HG03175 (cell line): ENCODE data around the gene DACT3.
"Not testable (repeated sequence)": the region's sequence is repeated elsewhere in the genome, so short reads cannot be mapped to it uniquely, and the experiment has no call there.

Source experiments
- ATAC-seq: cut with Tn5 transposase; IDR thresholded peaks from one replicate; pipeline ENCODE4 v1.9.1; 2021; ENCODE audit warnings: mild to moderate bottlenecking, moderate library complexity; ENCODE audit not compliant: unreplicated experiment

DACT3 gene

GRCh38 chr19:46634656-46635218 lies 26.2 kb downstream of the DACT3 start:
- ATAC-seq: no peak

- ATAC-seq: peak; percentile 50
Observed at GRCh38 chr19:46634045-46634655, 26.8 kb downstream of the DACT3 start.

DNA sequence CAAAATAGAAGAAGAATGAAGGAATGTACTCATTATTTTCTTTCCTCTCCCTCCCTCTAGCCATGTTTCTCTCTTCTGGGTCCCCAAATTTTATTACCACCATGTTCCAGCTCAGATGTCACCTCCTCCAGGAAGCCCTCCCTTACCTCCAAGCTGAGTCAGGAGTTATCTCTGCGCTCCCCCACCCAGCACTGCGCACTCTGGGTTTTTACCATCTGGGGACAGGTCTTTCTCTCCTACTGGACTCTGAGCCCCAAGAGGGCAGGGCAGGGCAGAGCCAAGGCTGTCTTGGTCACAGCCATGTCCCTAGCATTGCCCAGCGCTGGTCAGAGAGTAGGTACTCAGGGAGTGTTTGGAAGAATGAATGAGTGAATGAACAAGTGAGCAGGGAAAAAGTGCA lies 27.9 kb downstream of the DACT3 start:
- ATAC-seq: no peak

- no peak for ATAC-seq
Observed at GRCh38 chr19:46631481-46631880, 29.5 kb downstream of the DACT3 start.

DNA sequence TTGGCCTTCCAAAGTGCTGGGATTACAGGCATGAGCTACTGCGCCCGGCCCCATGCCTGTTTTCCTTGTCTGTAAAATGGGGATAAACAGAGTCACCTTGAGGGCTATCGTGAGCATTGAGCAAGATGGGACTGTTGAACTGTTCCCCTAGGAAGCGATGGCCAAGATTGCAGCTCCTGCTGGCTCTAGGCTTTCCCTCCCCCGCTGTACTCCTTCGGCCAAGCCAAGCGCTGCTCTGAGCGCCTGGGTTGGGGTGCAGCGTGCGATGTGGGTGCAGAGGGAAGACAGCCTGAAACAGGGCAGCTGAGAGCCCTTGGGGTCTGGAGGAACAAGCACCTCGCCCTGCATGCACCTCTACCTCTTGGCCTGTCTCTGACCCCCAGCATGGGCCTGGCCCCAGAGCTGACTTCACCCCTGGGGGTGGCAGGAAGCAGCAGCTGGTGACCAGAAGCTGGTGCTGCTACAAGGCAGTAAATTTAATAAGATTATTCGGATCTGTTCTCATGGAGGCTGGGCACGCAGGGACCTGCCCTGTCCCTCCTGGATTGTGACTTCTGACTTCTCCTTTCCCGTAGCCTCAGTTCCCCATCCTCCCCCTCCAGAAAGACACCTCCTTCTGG lies 30.3 kb downstream of the DACT3 start:
- ATAC-seq: no peak

DNA sequence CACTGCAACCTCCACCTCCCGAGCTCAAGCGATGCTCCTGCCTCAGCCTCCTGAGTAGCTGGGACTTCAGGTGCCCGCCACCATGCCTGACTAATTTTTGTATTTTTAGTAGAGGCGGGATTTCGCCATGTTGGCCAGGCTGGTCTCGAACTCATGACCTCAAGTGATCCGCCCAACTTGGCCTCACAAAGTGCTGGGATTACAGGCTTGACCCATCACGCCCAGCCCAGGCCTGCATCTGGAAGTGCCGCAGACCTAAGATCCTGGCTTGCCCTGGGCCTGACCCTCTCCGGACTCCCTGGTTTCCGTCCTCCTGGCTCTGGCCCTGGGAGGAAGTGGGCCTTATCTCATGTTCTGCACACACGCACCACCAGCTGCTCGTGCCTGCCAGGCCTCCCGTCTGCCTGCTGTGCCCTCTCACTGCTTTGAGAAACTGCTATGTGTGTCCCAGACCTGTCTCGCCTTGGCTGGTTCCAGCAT lies 31.4 kb downstream of the DACT3 start:
- no peak for ATAC-seq

- not testable (repeated sequence) for ATAC-seq
Observed at GRCh38 chr19:46628970-46629369, 32.0 kb downstream of the DACT3 start.

- no peak for ATAC-seq
Observed at GRCh38 chr19:46626446-46626845, 34.5 kb downstream of the DACT3 start.

DNA sequence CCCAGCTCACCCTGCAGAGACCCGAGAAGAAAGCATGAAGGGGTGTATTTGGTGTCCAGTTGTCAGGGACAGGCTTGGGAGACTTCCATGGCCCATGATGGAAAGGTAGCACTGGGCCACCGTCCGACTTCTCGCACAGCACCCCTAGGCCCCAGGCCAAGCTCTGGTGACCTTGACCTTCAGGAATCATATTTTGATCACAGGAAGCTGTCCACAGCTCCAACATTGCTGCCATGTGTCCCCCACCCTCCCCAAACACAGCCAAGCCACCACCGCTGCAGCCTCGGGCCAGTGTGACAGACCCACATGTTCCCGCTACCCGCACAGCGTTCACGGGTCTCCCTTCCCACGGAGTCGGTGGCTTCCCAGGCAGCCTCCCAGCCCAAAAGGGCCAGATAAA lies 35.3 kb downstream of the DACT3 start:
- no peak for ATAC-seq

DNA sequence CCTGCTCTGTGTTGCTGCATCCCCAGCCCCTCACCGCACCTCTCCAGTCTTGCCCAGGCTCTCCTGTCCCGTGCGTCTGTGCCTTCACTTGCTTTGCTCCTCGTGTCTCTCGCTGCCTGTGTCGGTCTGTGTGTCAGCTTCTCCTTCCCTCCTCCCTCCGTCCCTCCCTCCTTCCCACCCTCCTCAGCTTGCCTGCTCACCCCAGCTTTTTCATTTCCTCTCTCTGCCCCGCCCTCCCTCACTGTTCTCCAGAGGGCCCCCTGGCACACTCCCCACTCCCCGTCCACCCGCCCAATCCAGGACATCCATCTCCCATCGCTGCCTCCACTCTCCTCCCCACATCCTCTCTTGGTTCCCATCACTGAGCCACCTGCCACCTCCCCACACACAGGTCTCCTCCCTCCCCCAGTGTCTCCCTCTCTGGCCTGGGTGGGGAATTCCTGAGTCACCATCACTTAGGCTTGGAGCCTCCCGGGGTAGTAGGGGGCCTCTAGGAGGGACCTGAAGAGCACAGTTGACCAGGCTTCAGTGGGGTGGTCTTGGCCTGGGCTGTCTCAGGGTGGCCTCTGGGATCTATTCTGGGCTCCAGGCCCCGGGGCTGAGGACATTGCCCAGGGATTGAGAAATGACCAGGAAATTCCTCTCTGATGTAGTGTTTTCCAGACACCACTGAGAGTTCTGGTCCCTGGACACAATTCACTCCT lies 35.9 kb downstream of the DACT3 start, which contains the start of gene PTGIR:
Gene PTGIR, minus strand, starts transcription at position 132 of the 704 bp plus-strand sequence. CDS start 864 bp downstream, outside the sequence.
- ATAC-seq: no peak

DNA sequence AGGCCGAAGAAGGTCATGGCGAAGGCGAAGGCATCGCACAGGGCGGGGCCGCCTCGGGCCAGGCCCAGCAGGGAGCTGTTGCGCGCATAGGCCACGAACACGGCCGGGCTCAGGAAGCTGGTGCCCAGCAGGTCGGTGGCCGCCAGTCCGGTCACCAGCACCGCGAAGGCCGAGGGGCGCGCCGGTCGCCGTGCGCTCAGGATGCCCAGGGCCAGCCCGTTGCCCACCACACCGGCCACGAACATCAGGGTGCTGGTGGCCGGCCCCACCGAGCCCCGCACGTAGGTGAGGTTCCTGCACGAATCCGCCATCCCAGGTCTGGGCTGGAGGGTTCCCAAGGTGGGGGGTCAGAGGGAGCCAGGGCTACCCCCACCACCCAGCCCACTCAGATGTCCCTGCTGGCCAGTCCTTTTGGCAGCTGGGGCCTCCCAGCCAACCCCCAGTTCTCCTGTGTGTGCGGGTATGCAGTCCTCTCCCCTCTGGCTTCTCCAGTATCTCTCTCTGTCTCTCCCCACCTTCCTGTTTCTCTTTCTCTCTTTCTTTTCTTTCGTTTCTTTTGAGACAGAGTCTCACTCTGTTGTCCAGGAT lies 37.0 kb downstream of the DACT3 start:
- ATAC-seq: no peak

DNA sequence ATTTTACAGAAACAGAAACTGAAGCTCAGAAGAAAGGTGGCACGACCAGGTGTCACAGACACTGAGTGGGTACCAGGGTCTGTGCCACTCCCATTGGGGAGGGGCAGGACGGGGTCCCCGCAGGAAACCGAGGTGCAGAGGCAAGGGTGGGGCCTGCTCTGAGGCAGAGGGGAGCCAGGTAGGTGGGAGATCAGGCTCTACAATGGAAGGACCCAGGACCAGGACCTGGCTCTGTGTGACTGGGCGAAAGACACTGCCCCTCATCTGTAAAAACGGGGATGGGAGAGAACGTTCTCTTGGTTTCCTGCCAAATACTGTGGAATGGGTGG lies 38.9 kb downstream of the DACT3 start:
- no peak for ATAC-seq

DNA sequence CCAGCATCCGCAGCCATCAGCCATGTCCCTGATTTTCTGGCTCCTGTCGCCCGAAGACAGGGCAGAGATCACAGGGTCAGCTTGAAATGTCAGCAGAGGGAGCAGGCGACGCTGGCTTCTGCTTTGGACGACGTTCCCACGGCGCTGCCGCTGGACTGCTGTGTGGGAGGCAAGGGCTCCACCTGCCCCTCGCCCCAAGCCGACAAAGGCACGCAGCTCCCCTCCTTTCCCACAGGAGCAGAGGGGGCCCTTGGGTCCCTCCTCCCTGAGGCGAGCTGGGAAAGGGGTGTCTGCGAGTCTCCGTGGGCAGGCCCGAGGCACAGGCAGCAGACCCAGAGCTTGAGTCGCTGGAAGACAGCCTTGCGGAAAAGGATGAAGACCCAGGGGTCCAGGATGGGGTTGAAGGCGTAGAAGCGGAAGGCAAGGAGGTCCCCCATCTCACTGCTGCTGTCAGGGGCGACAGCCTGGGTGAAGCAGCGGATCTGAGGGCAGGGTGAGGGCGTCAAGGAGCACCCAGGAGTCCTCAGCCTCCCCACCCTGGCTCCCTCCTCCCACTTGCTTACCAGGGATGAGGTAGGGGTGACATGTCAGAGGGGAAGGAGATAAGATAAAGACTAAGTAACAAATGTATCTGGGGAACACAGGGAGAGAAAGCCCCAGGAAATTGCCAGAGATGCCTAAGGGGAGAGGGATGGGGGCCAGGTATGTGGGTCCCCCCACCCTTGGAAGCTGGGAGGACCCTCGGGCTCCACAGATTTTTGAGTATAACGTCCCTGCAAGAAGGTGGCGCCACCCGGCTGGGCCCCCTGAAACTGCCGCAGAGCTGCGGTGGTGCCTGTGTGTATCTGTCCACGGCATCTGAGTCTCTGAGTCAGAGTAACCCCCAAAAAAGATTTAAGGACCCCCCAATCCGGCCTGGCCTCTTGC lies 39.5 kb downstream of the DACT3 start:
- ATAC-seq: no peak

DNA sequence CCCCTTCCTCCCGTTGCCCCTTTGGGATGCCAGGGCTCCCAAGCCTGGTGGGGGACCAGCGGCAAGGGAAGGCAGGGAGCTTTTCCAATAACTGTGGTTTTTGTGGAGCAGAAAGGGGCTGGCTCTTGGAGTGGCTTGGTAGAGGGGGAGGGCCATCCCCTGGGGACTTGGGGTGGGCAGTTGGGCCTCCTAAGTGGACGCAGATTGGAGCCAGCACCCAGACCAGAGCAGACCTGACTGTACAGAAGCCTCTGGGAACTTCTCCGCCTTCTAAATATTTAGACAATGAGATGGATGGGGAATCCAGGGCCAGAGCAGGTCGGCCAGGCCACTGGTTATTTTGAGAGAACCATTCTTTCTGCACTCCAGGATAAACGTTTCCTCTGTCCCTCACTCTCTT lies 40.3 kb downstream of the DACT3 start:
- no peak for ATAC-seq

GRCh38 chr19:46620267-46620666 lies 40.7 kb downstream of the DACT3 start:
- ATAC-seq: no peak

DNA sequence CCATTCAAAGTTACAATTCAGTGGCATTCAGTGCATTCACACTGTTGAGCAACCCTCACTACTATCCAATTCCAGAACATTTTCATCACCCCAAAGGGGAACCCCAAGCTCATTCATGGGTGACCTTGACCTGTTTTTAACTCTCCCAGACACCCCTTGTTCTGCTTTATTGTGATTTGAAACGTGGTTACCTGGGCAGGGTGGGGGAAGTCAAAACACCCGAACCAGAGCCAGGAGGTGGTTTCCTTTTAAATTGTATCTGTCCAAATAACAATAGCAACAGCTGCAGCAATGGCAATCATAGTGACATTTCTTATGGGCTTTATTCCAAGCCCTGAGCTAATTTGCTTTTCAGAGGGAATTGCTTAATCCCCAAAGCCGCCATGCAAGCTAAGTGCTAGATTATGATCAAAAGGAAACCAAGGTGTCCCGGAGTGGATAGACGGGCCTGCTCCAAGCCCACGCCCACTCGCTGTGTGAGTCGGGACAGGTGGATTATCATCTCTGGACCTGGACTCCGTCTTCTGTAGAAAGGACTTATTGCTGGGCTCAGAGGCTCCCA lies 42.2 kb downstream of the DACT3 start:
- no peak for ATAC-seq

GRCh38 chr19:46617601-46618000 lies 43.4 kb downstream of the DACT3 start:
- no peak for ATAC-seq

- no peak for ATAC-seq
Observed at GRCh38 chr19:46616631-46617322, 44.2 kb downstream of the DACT3 start.

DNA sequence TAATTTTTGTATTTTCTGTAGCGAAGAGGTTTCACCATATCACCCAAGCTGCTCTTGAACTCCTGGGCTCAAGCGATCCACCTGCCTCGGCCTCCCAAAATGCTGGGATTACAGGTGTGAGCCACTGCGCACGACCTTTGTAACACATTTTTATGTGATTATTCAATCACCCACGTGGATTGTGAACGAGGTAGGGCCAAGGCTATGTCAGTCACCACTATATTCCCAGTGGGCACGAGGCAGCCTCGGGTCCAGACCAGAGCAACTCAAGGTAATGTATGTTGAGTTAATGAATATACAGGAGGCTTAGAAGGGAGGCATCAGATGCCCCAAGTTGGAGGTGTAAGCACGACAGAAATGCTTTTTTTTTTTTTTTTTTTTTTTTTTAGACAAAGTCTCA lies 45.0 kb downstream of the DACT3 start:
- no peak for ATAC-seq
